GM20000 (cell line): ENCODE results near the gene HS3ST6.
A peak's percentile ranks its signal among the peaks of the same experiment; 100 is the strongest.
"Not testable (repeated sequence)": the region's sequence is repeated elsewhere in the genome, so short reads cannot be mapped to it uniquely, and the experiment has no call there.

Experiments
- DNase-seq: peaks from one replicate; pipeline ENCODE4 v3.0.0; 2012; ENCODE audit warnings: low spot score
- CTCF ChIP-seq: IDR thresholded peaks from 2 replicates; pipeline ENCODE4 v1.5.1; 2012; ENCODE audit warnings: mild to moderate bottlenecking, control low read depth; ENCODE audit errors: extremely low read depth, missing control alignments

HS3ST6 gene

GRCh38 chr16:1942810-1943726 is 24.9 kb upstream of the HS3ST6 start, which contains the start of gene MSRB1:
MSRB1 (minus strand) TSS chr16:1943199; CDS start chr16:1943156, 43 bp downstream.
- peak; percentile 100 for DNase-seq
- no peak for TF ChIP-seq CTCF

GRCh38 chr16:1942047-1942809 is 24.0 kb upstream of the HS3ST6 start:
- no peak for DNase-seq

GRCh38 chr16:1941162-1942046 is 23.2 kb upstream of the HS3ST6 start:
- DNase-seq = no peak

More at GRCh38 chr16:1942047-1942809, 24.0 kb upstream of the HS3ST6 start:
- TF ChIP-seq CTCF = no peak

GRCh38 chr16:1940273-1941161 is 22.3 kb upstream of the HS3ST6 start:
- TF ChIP-seq CTCF = no peak
- no peak for DNase-seq

More at GRCh38 chr16:1941162-1942046, 23.2 kb upstream of the HS3ST6 start:
- no peak for TF ChIP-seq CTCF

GRCh38 chr16:1939833-1940232 is 21.6 kb upstream of the HS3ST6 start:
- DNase-seq = not testable (repeated sequence)

GRCh38 chr16:1938910-1939309 is 20.7 kb upstream of the HS3ST6 start:
- no peak for TF ChIP-seq CTCF
- DNase-seq = no peak

- no peak for TF ChIP-seq CTCF
- DNase-seq = no peak
Observed at GRCh38 chr16:1938316-1938715, 20.1 kb upstream of the HS3ST6 start.
